PC-3 (cell line): ENCODE data around the gene PPP2R5B.

ENCODE experiments used
- CTCF ChIP-seq: fragments of 300-600 bp; sonication (generic); conservative IDR thresholded peaks from 2 replicates; pipeline ENCODE4 v1.5.1; 2017; ENCODE audit warnings: antibody characterized with exemption, low read depth, mild to moderate bottlenecking, low read length
- EZH2 ChIP-seq: fragments of 300-600 bp; sonication (generic); IDR thresholded peaks from one replicate; pipeline ENCODE4 v1.6.1; 2017; ENCODE audit warnings: antibody characterized with exemption, mild to moderate bottlenecking, low read length; ENCODE audit not compliant: unreplicated experiment
- EZH2phosphoT487 ChIP-seq: fragments of 300-600 bp; sonication (generic); IDR thresholded peaks from 2 replicates; pipeline ENCODE4 v1.6.1; 2018; ENCODE audit warnings: mild to moderate bottlenecking, antibody characterized with exemption, low read length, borderline replicate concordance

DNA sequence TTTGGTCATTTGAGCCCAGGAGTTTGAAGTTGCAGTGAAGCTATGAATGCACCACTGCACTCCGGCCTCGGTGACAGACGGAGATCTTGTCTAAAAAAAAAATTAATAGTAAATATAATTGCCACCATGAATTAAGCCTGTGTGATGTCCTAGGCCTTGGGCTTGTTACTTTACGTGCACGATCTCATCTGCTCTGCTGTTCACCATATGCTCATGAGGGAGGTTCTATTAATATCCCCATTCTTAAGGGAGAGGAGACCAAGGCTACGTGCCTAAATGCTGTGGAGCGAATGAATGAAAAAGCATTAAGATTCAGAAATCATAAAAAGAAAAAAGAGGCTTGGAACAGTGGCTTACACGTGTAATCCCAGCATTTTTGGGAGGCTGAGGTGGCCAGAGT lies 4.9 kb upstream of the PPP2R5B start:
- no peak for TF ChIP-seq CTCF
- TF ChIP-seq EZH2: no peak
- TF ChIP-seq EZH2phosphoT487: no peak
